ENCODE data around the gene STMP1. TPM values are rescaled to one million over a fixed set of nuclear protein-coding genes. Genes with fewer than 3 reads are reported as not detected.
A peak's percentile ranks its signal among the peaks of the same experiment; 100 is the strongest.
"Not testable (repeated sequence)": the region's sequence is repeated elsewhere in the genome, so short reads cannot be mapped to it uniquely, and the experiment has no call there.

The STMP1 gene
- polyA plus RNA-seq, result 46.7 TPM
- long read RNA-seq, donor 1, transcript STMP1-202 (3 exons, 2,450 nt), result major isoform, 36 of 36 reads
- long read RNA-seq, donor 1, partial matches to known transcripts, result 0 of 36 reads
- long read RNA-seq, donor 1, other reads (novel, unspliced or antisense), result 0 of 36 reads
- long read RNA-seq, donor 2, transcript STMP1-202 (3 exons, 2,450 nt), result major isoform, 59 of 61 reads
- long read RNA-seq, donor 2, partial matches to known transcripts, result 0 of 61 reads
- long read RNA-seq, donor 2, other reads (novel, unspliced or antisense), result 0 of 61 reads
- long read RNA-seq, donor 3, transcript STMP1-202 (3 exons, 2,450 nt), result major isoform, 131 of 139 reads
- long read RNA-seq, donor 3, partial matches to known transcripts, result 8 of 139 reads
- long read RNA-seq, donor 3, other reads (novel, unspliced or antisense), result 0 of 139 reads
- long read RNA-seq, donor 4, transcript STMP1-202 (3 exons, 2,450 nt), result major isoform, 14 of 14 reads
- long read RNA-seq, donor 4, partial matches to known transcripts, result 0 of 14 reads
- long read RNA-seq, donor 4, other reads (novel, unspliced or antisense), result 0 of 14 reads
- long read RNA-seq, donor 5, transcript STMP1-202 (3 exons, 2,450 nt), result major isoform, 40 of 40 reads
- long read RNA-seq, donor 5, partial matches to known transcripts, result 0 of 40 reads
- long read RNA-seq, donor 5, other reads (novel, unspliced or antisense), result 0 of 40 reads
- long read RNA-seq, donor 6, transcript STMP1-202 (3 exons, 2,450 nt), result major isoform, 67 of 73 reads
- long read RNA-seq, donor 6, partial matches to known transcripts, result 5 of 73 reads
- long read RNA-seq, donor 6, other reads (novel, unspliced or antisense), result 0 of 73 reads
- long read RNA-seq, donor 7, transcript STMP1-202 (3 exons, 2,450 nt), result major isoform, 41 of 41 reads
- long read RNA-seq, donor 7, partial matches to known transcripts, result 0 of 41 reads
- long read RNA-seq, donor 7, other reads (novel, unspliced or antisense), result 0 of 41 reads
- long read RNA-seq, donor 8, transcript STMP1-202 (3 exons, 2,450 nt), result major isoform, 87 of 96 reads
- long read RNA-seq, donor 8, partial matches to known transcripts, result 9 of 96 reads
- long read RNA-seq, donor 8, other reads (novel, unspliced or antisense), result 0 of 96 reads
- long read RNA-seq, donor 9, transcript STMP1-202 (3 exons, 2,450 nt), result major isoform, 52 of 53 reads
- long read RNA-seq, donor 9, partial matches to known transcripts, result 0 of 53 reads
- long read RNA-seq, donor 9, other reads (novel, unspliced or antisense), result 0 of 53 reads
- long read RNA-seq, donor 10, transcript STMP1-202 (3 exons, 2,450 nt), result major isoform, 71 of 71 reads
- long read RNA-seq, donor 10, partial matches to known transcripts, result 0 of 71 reads
- long read RNA-seq, donor 10, other reads (novel, unspliced or antisense), result 0 of 71 reads
- long read RNA-seq, donor 11, transcript STMP1-202 (3 exons, 2,450 nt), result major isoform, 50 of 51 reads
- long read RNA-seq, donor 11, partial matches to known transcripts, result 0 of 51 reads
- long read RNA-seq, donor 11, other reads (novel, unspliced or antisense), result 0 of 51 reads

GRCh38 chr7:135662373-135663114 is at the start of gene STMP1:
Gene STMP1, plus strand, starts transcription at chr7:135662514.
- peaks cover 9% of the 10 kb centered on the region for H3K4me1 ChIP-seq (ENCODE audit: control insufficient read depth, insufficient read depth, low read length)
- no peaks in the 10 kb centered on the region for H3K36me3 ChIP-seq (ENCODE audit: control insufficient read depth, insufficient read depth, low read length)
- H3K9me3 ChIP-seq (ENCODE audit: control insufficient read depth, low read depth, low read length), result no peaks in the 10 kb centered on the region
- WGBS (ENCODE audit: insufficient coverage, low lambda C conversion rate), result no CpG with 5 or more reads among the region's 60 CpGs
- peak within 1 kb of the TSS; percentile 83 for H3K4me3 ChIP-seq (ENCODE audit: low read length)
- no peaks in the 10 kb centered on the region for H3K27me3 ChIP-seq (ENCODE audit: control insufficient read depth, insufficient read depth, low read length)
- peak; percentile 93 to 95 for DNase-seq
- peak within 1 kb of the TSS; percentile 86 for H3K27ac ChIP-seq (ENCODE audit: low read length)

DNA sequence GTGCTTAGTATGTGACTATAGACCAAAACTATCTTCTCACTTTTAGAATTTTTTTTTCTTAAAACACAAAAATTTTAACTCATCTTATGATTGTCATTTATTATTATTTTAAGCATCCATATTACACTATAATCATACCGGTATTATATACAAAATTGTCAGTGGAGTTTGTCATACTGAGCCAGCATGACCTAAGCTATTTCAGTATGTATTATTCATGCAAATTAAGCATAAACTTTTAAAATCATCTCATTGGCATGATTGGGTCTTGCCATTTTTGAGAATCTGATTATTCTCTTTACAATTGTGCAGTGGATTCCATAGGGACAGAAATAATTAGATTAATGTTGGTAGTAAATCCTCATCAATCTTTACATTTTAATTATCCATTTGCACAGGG is 46.2 kb upstream of the STMP1 start:
- no peak overlapping the region for H3K4me3 ChIP-seq (ENCODE audit: low read length)
- WGBS (ENCODE audit: insufficient coverage, low lambda C conversion rate), result no CpG with 5 or more reads among the region's 1 CpG
- H3K4me1 ChIP-seq (ENCODE audit: control insufficient read depth, insufficient read depth, low read length), result no peaks in the 10 kb centered on the region
- DNase-seq, result no peak
- H3K27ac ChIP-seq (ENCODE audit: low read length), result no peak overlapping the region
- H3K9me3 ChIP-seq (ENCODE audit: control insufficient read depth, low read depth, low read length), result no peaks in the 10 kb centered on the region
- H3K36me3 ChIP-seq (ENCODE audit: control insufficient read depth, insufficient read depth, low read length), result peaks cover 39% of the 10 kb centered on the region
- H3K27me3 ChIP-seq (ENCODE audit: control insufficient read depth, insufficient read depth, low read length), result no peaks in the 10 kb centered on the region

DNA sequence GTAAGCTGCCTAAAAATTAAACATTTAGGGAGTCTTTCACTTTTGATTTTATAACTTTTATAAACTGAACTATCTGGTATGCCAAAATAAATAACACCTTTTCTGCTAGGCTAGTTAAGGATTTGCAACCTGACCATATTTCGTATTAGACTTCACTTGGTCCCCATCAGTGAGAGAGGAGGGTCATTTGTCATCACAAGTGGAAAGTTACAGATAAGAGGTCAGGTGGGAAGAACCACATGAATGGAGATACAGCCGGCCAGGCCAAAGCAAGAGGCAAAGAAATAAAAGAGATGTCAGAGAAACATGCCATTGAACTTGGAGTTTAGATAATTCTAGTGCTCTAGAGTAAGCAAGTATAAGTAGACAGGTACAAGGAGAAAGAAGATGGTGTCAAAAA is 44.5 kb upstream of the STMP1 start:
- Histone ChIP-seq H3K4me1 (ENCODE audit: control insufficient read depth, insufficient read depth, low read length) (no peaks in the 10 kb centered on the region), H3K9me3 (ENCODE audit: control insufficient read depth, low read depth, low read length) (no peaks in the 10 kb centered on the region), H3K27ac (ENCODE audit: low read length) (no peak overlapping the region), H3K4me3 (ENCODE audit: low read length) (no peak overlapping the region), H3K27me3 (ENCODE audit: control insufficient read depth, insufficient read depth, low read length) (no peaks in the 10 kb centered on the region), H3K36me3 (ENCODE audit: control insufficient read depth, insufficient read depth, low read length) (peaks cover 43% of the 10 kb centered on the region)
- DNase-seq, result no peak
- no CpG with 5 or more reads among the region's 2 CpGs for WGBS (ENCODE audit: insufficient coverage, low lambda C conversion rate)

- H3K27me3 ChIP-seq (ENCODE audit: control insufficient read depth, insufficient read depth, low read length), result no peaks in the 10 kb centered on the region
- H3K9me3 ChIP-seq (ENCODE audit: control insufficient read depth, low read depth, low read length), result no peaks in the 10 kb centered on the region
- H3K36me3 ChIP-seq (ENCODE audit: control insufficient read depth, insufficient read depth, low read length), result peaks cover 47% of the 10 kb centered on the region
- H3K4me1 ChIP-seq (ENCODE audit: control insufficient read depth, insufficient read depth, low read length), result no peaks in the 10 kb centered on the region
- DNase-seq, result no peak
- H3K4me3 ChIP-seq (ENCODE audit: low read length), result no peak overlapping the region
- 93% methylated on average over 3 of the region's 7 CpGs for WGBS (ENCODE audit: insufficient coverage, low lambda C conversion rate)
- H3K27ac ChIP-seq (ENCODE audit: low read length), result no peak overlapping the region
These were observed 43.8 kb upstream of the STMP1 start for GRCh38 chr7:135618510-135618909.

GRCh38 chr7:135620447-135620846 is 41.9 kb upstream of the STMP1 start:
- WGBS (ENCODE audit: insufficient coverage, low lambda C conversion rate), result no CpG with 5 or more reads among the region's 2 CpGs
- no peak for DNase-seq
- H3K9me3 ChIP-seq (ENCODE audit: control insufficient read depth, low read depth, low read length), result no peaks in the 10 kb centered on the region
- no peak overlapping the region for H3K4me3 ChIP-seq (ENCODE audit: low read length)
- H3K27ac ChIP-seq (ENCODE audit: low read length), result no peak overlapping the region
- no peaks in the 10 kb centered on the region for H3K27me3 ChIP-seq (ENCODE audit: control insufficient read depth, insufficient read depth, low read length)
- H3K4me1 ChIP-seq (ENCODE audit: control insufficient read depth, insufficient read depth, low read length), result no peaks in the 10 kb centered on the region
- H3K36me3 ChIP-seq (ENCODE audit: control insufficient read depth, insufficient read depth, low read length), result peaks cover 51% of the 10 kb centered on the region

- DNase-seq, result peak; percentile 31 to 51
- peaks cover 53% of the 10 kb centered on the region for H3K36me3 ChIP-seq (ENCODE audit: control insufficient read depth, insufficient read depth, low read length)
- H3K4me1 ChIP-seq (ENCODE audit: control insufficient read depth, insufficient read depth, low read length), result no peaks in the 10 kb centered on the region
- no peak overlapping the region for H3K27ac ChIP-seq (ENCODE audit: low read length)
- H3K9me3 ChIP-seq (ENCODE audit: control insufficient read depth, low read depth, low read length), result no peaks in the 10 kb centered on the region
- no peak overlapping the region for H3K4me3 ChIP-seq (ENCODE audit: low read length)
- no CpG with 5 or more reads among the region's 1 CpG for WGBS (ENCODE audit: insufficient coverage, low lambda C conversion rate)
- H3K27me3 ChIP-seq (ENCODE audit: control insufficient read depth, insufficient read depth, low read length), result no peaks in the 10 kb centered on the region
These were observed 41.1 kb upstream of the STMP1 start for GRCh38 chr7:135620980-135621850.

GRCh38 chr7:135634191-135634878 is 28.0 kb upstream of the STMP1 start:
- Histone ChIP-seq H3K9me3 (ENCODE audit: control insufficient read depth, low read depth, low read length) (no peaks in the 10 kb centered on the region), H3K27ac (ENCODE audit: low read length) (peak overlapping the region; percentile 43), H3K36me3 (ENCODE audit: control insufficient read depth, insufficient read depth, low read length) (peaks cover 54% of the 10 kb centered on the region), H3K4me3 (ENCODE audit: low read length) (no peak overlapping the region), H3K27me3 (ENCODE audit: control insufficient read depth, insufficient read depth, low read length) (no peaks in the 10 kb centered on the region), H3K4me1 (ENCODE audit: control insufficient read depth, insufficient read depth, low read length) (no peaks in the 10 kb centered on the region)
- peak; percentile 25 to 61 for DNase-seq
- 55% methylated on average over 3 of the region's 7 CpGs for WGBS (ENCODE audit: insufficient coverage, low lambda C conversion rate)

DNA sequence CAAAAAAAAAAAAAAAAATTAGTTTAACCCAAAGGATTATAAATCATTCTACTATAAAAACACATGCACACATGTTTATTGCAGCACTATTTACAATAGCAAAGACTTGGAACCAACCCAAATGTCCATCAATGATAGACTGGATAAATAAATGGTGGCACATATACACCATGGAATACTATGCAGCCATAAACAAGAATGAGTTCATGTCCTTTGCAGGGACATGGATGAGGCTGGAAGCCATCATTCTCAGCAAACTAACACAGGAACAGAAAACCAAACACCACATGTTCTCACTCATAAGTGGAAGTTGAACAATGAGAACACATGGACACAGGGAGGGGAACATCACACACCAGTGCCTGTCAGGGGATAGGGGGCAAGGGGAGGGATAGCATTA is 22.6 kb upstream of the STMP1 start:
- not testable (repeated sequence) for H3K27ac ChIP-seq (ENCODE audit: low read length); H3K4me3 ChIP-seq (ENCODE audit: low read length); H3K4me1 ChIP-seq (ENCODE audit: control insufficient read depth, insufficient read depth, low read length); DNase-seq; H3K9me3 ChIP-seq (ENCODE audit: control insufficient read depth, low read depth, low read length); H3K27me3 ChIP-seq (ENCODE audit: control insufficient read depth, insufficient read depth, low read length)
- peaks cover 53% of the 10 kb centered on the region for H3K36me3 ChIP-seq (ENCODE audit: control insufficient read depth, insufficient read depth, low read length)
